ENCODE measurements around the gene CYP27C1. TPM values are rescaled to one million over a fixed set of nuclear protein-coding genes. Genes with fewer than 3 reads are reported as not detected.
"Not testable (repeated sequence)": the region's sequence is repeated elsewhere in the genome, so short reads cannot be mapped to it uniquely, and the experiment has no call there.

The CYP27C1 gene
- total RNA-seq, 1 experiment from 2014 or later: 1.0 TPM

- no peak for DNase-seq (ENCODE audit: low spot score)
- in situ Hi-C loops (cut with HindIII; ENCODE audit: low sequenced_read_pairs): no loop called here
These were observed 44.2 kb downstream of the CYP27C1 start for GRCh38 chr2:127175751-127176354.

GRCh38 chr2:127175041-127175721, 44.9 kb downstream of the CYP27C1 start:
- in situ Hi-C loops (cut with HindIII; ENCODE audit: low sequenced_read_pairs): no loop called here

GRCh38 chr2:127174640-127175039, 45.5 kb downstream of the CYP27C1 start:
- no peak for DNase-seq (ENCODE audit: low spot score)
- in situ Hi-C loops (cut with HindIII; ENCODE audit: low sequenced_read_pairs): no loop called here

More at GRCh38 chr2:127175041-127175721, 44.9 kb downstream of the CYP27C1 start:
- DNase-seq (ENCODE audit: low spot score): no peak

GRCh38 chr2:127174136-127174535, 46.0 kb downstream of the CYP27C1 start:
- in situ Hi-C loops (cut with HindIII; ENCODE audit: low sequenced_read_pairs): no loop called here

GRCh38 chr2:127173057-127173456, 47.0 kb downstream of the CYP27C1 start:
- in situ Hi-C loops (cut with HindIII; ENCODE audit: low sequenced_read_pairs): no loop called here
- DNase-seq (ENCODE audit: low spot score): no peak

More at GRCh38 chr2:127174136-127174535, 46.0 kb downstream of the CYP27C1 start:
- DNase-seq (ENCODE audit: low spot score): no peak

- in situ Hi-C loops (cut with HindIII; ENCODE audit: low sequenced_read_pairs): no loop called here
- DNase-seq (ENCODE audit: low spot score): no peak
These were observed 47.8 kb downstream of the CYP27C1 start for GRCh38 chr2:127172306-127172705.

GRCh38 chr2:127170452-127171197, 49.5 kb downstream of the CYP27C1 start:
- in situ Hi-C loops (cut with HindIII; ENCODE audit: low sequenced_read_pairs): no loop called here
- no peak for DNase-seq (ENCODE audit: low spot score)

GRCh38 chr2:127170021-127170420, 50.1 kb downstream of the CYP27C1 start:
- in situ Hi-C loops (cut with HindIII; ENCODE audit: low sequenced_read_pairs): no loop called here
- DNase-seq (ENCODE audit: low spot score): no peak

- in situ Hi-C loops (cut with HindIII; ENCODE audit: low sequenced_read_pairs): no loop called here
These were observed 50.9 kb downstream of the CYP27C1 start for GRCh38 chr2:127169066-127169660.

GRCh38 chr2:127166231-127166860, 53.8 kb downstream of the CYP27C1 start:
- DNase-seq (ENCODE audit: low spot score): no peak
- in situ Hi-C loops (cut with HindIII; ENCODE audit: low sequenced_read_pairs): no loop called here

More at GRCh38 chr2:127169066-127169660, 50.9 kb downstream of the CYP27C1 start:
- DNase-seq (ENCODE audit: low spot score): no peak

GRCh38 chr2:127165539-127165935, 54.6 kb downstream of the CYP27C1 start:
- DNase-seq (ENCODE audit: low spot score): no peak
- in situ Hi-C loops (cut with HindIII; ENCODE audit: low sequenced_read_pairs): no loop called here

- no peak for DNase-seq (ENCODE audit: low spot score)
These were observed 55.1 kb downstream of the CYP27C1 start for GRCh38 chr2:127164761-127165538.

GRCh38 chr2:127163921-127164320, 56.2 kb downstream of the CYP27C1 start:
- DNase-seq (ENCODE audit: low spot score): no peak
- in situ Hi-C loops (cut with HindIII; ENCODE audit: low sequenced_read_pairs): no loop called here

More at GRCh38 chr2:127164761-127165538, 55.1 kb downstream of the CYP27C1 start:
- in situ Hi-C loops (cut with HindIII; ENCODE audit: low sequenced_read_pairs): no loop called here

GRCh38 chr2:127163090-127163406, 57.1 kb downstream of the CYP27C1 start:
- DNase-seq (ENCODE audit: low spot score); in situ Hi-C loops (cut with HindIII; ENCODE audit: low sequenced_read_pairs): not testable (repeated sequence)

GRCh38 chr2:127162261-127163089, 57.6 kb downstream of the CYP27C1 start:
- no peak for DNase-seq (ENCODE audit: low spot score)
- in situ Hi-C loops (cut with HindIII; ENCODE audit: low sequenced_read_pairs): no loop called here

- in situ Hi-C loops (cut with HindIII; ENCODE audit: low sequenced_read_pairs): no loop called here
- DNase-seq (ENCODE audit: low spot score): peak; percentile 78
These were observed 58.6 kb downstream of the CYP27C1 start for GRCh38 chr2:127161176-127162136.

- no peak for DNase-seq (ENCODE audit: low spot score)
- in situ Hi-C loops (cut with HindIII; ENCODE audit: low sequenced_read_pairs): no loop called here
These were observed 59.4 kb downstream of the CYP27C1 start for GRCh38 chr2:127160676-127161075.
